WERI-Rb-1 (cell line): ENCODE data around the gene CRLF1.
A peak's percentile ranks its signal among the peaks of the same experiment; 100 is the strongest.
"Not testable (repeated sequence)": the region's sequence is repeated elsewhere in the genome, so short reads cannot be mapped to it uniquely, and the experiment has no call there.

Experiments used
- DNase-seq: peaks from one replicate; pipeline ENCODE4 v3.0.0-alpha.2; 2020
- H3K27ac ChIP-seq: fragments of 250-450 bp; sonication (Bioruptor Pico); 2 replicates; pipeline ENCODE4 v1.5.1; 2020; ENCODE audit warnings: mild to moderate bottlenecking, moderate library complexity
- H3K27me3 ChIP-seq: fragments of 250-450 bp; sonication (Bioruptor Pico); 2 replicates; pipeline ENCODE4 v1.5.1; 2021; ENCODE audit warnings: mild to moderate bottlenecking, low read depth, moderate library complexity; ENCODE audit not compliant: insufficient read depth, severe bottlenecking
- H3K36me3 ChIP-seq: fragments of 250-450 bp; sonication (Bioruptor Pico); 2 replicates; pipeline ENCODE4 v1.5.1; 2020; ENCODE audit warnings: mild to moderate bottlenecking, moderate library complexity
- H3K4me3 ChIP-seq: 2 replicates; pipeline ENCODE4 v1.5.1; 2011; ENCODE audit warnings: low read depth, mild to moderate bottlenecking, control low read depth, low read length
- H3K9me3 ChIP-seq: fragments of 250-450 bp; sonication (Bioruptor Pico); 2 replicates; pipeline ENCODE4 v1.5.1; 2021; ENCODE audit warnings: mild to moderate bottlenecking, moderate library complexity; ENCODE audit not compliant: severe bottlenecking
- TF ChIP-seq, protein P1 (sequence below): IDR thresholded peaks from 2 replicates; pipeline ENCODE4 v1.5.1; 2011; ENCODE audit warnings: low read depth, mild to moderate bottlenecking, control low read depth, inconsistent platforms, low read length

Gene CRLF1

DNA sequence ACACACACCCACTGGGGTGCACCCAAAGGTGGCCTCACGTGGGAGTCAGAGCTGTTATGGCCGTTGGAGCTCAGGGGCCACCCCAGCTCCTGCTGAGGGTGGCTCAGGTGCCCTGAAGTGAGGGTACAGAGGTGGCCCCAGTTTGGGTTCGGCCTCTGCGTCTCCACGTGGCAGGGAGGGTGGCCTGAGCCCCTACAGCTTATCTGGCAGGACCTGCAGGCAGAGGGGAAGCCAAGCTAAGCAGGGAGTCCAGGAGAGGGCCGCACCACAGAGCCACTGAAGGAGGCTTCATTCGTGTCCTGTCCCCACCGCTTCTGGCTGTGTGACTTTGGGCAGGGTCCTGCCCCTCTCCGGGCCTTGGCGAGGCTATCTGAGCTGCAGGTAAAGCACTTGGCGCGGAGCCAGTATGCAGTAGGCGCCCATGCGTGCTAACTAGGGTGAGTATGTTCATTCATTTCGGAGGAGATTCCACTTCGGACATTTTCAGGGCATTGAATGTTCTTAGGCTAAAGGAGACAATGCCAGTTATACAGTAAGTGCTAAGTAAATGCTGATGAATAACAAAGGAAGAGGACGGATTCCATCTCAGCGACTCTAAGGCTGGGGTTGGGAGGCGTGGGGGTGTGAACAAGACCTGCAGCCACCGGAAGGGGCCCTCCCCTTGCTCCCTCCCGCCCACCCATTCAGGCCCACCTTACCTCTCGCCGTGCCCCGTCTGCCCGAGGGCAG lies 13.1 kb downstream of the CRLF1 start:
- peak; percentile 7 for DNase-seq
- TF ChIP-seq, protein P1, sequence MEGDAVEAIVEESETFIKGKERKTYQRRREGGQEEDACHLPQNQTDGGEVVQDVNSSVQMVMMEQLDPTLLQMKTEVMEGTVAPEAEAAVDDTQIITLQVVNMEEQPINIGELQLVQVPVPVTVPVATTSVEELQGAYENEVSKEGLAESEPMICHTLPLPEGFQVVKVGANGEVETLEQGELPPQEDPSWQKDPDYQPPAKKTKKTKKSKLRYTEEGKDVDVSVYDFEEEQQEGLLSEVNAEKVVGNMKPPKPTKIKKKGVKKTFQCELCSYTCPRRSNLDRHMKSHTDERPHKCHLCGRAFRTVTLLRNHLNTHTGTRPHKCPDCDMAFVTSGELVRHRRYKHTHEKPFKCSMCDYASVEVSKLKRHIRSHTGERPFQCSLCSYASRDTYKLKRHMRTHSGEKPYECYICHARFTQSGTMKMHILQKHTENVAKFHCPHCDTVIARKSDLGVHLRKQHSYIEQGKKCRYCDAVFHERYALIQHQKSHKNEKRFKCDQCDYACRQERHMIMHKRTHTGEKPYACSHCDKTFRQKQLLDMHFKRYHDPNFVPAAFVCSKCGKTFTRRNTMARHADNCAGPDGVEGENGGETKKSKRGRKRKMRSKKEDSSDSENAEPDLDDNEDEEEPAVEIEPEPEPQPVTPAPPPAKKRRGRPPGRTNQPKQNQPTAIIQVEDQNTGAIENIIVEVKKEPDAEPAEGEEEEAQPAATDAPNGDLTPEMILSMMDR: no peak
- H3K9me3 ChIP-seq: no peaks in the 10 kb centered on the region
- no peaks in the 10 kb centered on the region for H3K27me3 ChIP-seq
- H3K36me3 ChIP-seq: peaks cover 18% of the 10 kb centered on the region
- no peak overlapping the region for H3K4me3 ChIP-seq
- H3K27ac ChIP-seq: no peak overlapping the region

DNA sequence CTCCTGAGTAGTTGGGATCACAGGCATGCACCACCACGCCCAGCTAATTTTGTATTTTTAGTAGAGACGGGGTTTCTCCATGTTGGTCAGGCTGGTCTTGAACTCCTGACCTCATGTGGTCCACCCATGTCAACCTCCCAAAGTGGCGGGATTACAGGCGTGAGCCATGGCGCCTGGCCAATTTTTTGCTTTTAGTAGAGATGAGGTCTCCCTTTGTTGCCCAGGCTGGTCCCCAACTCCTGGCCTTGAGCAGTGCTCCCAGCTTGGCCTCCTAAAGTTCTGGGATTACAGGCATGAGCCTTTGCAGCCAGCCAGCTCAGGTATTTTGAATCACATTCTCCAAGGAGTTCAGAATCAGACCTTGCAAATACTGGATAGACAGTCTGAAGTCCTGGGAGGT lies 13.9 kb downstream of the CRLF1 start:
- not testable (repeated sequence) for H3K9me3 ChIP-seq, DNase-seq, H3K27me3 ChIP-seq, H3K4me3 ChIP-seq, H3K27ac ChIP-seq
- peaks cover 18% of the 10 kb centered on the region for H3K36me3 ChIP-seq

DNA sequence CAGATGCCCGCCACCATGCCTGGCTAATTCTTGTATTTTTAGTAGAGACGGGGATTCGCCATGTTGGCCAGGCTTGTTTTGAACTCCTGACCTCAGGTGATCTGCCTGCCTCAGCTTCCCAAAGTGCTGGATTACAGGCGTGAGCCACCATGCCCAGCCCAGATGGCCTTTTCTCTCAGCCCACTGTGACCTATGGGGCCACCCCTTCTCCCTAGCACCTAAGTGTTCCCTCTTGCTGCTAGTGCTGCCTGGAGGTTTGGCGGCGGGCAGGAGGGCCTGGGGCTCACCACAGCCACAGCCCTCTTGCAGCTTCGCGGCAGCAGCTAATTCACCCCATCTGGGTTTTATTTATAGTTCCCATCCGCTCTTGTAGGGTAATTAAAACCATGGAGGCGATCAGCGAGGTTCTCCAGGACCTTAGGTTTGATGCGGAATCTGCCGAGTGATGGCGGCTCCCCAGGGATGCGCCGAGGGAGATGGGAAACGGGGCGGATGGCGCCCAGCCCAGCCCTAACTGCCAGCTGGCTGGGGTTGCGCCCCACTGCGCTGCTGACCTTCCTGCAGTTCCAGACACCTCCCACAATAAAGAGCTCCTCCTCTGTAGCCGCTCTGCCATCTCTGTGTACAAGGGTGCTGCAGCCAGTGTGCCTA lies 14.7 kb downstream of the CRLF1 start:
- TF ChIP-seq, protein P1: no peak
- no peaks in the 10 kb centered on the region for H3K27me3 ChIP-seq
- peaks cover 18% of the 10 kb centered on the region for H3K36me3 ChIP-seq
- no peak for DNase-seq
- no peak overlapping the region for H3K4me3 ChIP-seq
- no peak overlapping the region for H3K27ac ChIP-seq
- H3K9me3 ChIP-seq: no peaks in the 10 kb centered on the region

DNA sequence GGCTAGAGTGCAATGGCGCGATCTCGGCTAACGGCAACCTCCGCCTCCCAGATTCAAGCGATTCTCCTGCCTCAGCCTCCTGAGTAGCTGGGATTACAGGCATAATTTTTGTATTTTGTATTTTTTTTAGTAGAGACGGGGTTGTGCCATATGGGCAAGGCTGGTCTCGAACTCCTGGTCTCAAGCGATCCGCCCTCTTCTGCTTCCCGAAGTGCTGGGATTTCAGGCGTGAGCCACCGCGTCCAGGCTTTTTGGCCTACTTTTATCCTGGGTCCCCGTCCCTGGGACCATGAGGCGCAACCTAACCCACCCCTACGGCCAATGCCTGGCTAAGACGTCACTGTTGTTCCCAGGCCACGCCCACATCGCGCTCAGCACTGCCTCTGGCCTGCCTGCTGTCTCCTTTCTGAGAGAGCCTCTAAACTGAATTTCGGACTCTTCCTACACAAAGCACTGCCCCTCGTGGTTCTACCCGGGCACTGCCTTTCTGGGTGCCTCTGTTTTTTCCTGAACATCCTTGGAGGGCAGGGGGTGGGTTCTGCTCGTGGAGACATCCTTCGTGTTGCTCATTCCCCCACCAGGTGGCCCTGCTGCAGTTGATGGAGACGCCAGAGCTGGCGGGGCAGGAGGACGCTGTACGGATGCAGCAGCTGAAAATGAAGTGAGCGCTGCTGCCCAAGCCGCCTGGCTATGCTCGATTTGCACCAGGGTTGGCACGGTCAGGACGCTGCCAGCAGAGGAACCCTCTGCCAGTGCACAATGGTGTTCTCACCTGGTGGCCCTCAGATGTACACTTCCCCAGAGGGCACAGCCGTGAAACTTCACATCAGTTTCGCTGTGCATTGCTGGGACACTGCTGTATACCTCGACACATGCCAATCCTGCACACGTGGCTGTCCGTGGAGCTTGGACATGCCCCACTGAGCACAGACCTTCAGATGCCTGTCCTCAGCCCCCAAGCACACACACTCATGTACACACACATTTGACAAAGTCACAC lies 16.0 kb downstream of the CRLF1 start:
- peaks cover 18% of the 10 kb centered on the region for H3K36me3 ChIP-seq
- TF ChIP-seq, protein P1: peak; percentile 80
- DNase-seq: peak; percentile 98
- H3K9me3 ChIP-seq: no peaks in the 10 kb centered on the region
- H3K4me3 ChIP-seq: peak overlapping the region; percentile 74
- no peaks in the 10 kb centered on the region for H3K27me3 ChIP-seq
- peak overlapping the region; percentile 88 for H3K27ac ChIP-seq

DNA sequence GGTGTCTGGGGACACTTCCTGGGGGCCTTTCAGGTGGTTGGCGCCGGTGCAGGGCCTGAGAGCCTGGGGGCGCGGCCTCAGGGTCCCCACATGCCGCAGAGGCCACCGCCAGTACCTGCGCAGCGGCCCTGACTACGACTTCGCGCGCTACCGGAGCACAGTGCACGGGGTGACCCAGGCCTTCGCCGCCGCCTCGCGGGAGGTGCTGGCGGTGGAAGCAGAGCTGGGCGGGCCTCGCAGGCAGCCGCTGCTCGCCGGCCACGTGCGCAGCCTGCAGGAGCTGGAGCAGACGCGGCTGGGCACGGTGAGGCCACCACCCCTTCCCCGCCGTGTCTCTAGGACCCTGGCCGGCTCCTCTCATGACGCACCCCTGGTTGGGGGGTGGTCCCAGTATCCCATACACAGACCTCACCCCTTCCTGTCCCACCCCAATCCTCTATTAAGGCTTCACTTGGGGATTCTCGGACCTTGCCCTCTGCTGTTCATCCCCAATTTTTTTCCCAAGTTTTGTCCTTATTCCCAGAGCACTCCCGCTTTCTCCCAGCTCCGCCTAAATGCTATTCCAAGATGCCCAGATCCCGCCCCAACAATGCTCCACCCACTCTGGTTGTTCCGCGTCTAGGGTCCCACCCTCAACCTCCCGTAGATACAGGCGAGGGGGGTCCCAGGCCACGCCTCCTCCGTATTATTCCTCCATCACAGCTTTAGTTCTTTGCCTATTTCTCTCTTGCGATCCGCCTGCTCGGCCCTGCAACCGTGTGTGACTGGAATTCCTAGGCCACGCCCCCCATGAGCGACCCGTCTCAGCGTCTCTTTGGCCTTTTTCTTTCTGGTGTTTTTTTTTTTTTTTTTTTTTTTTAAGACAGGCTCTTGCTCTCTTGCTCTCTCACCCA lies 17.0 kb downstream of the CRLF1 start:
- Histone ChIP-seq H3K27ac (peak overlapping the region; percentile 88), H3K27me3 (no peaks in the 10 kb centered on the region), H3K4me3 (peak overlapping the region; percentile 74), H3K36me3 (peaks cover 18% of the 10 kb centered on the region), H3K9me3 (no peaks in the 10 kb centered on the region)
- peak; percentile 88 for DNase-seq
- TF ChIP-seq, protein P1: no peak
